HepG2 (cell line): ENCODE measurements around the gene ZSWIM8. TPM values are rescaled to one million over a fixed set of nuclear protein-coding genes. Genes with fewer than 3 reads are reported as not detected.

Source experiments
- ARNT ChIP-seq: fragments of 450-650 bp; IDR thresholded peaks from 2 replicates; pipeline ENCODE4 v1.6.1; 2017
- ETV5 ChIP-seq: IDR thresholded peaks from 2 replicates; pipeline ENCODE4 v1.6.1; 2018; ENCODE audit warnings: missing biosample characterization, missing genetic modification reagents, inconsistent platforms, borderline replicate concordance
- HOXA7 ChIP-seq: sonication (generic); formaldehyde crosslinking; IDR thresholded peaks from 2 replicates; pipeline ENCODE4 v1.8.1; 2022; ENCODE audit warnings: mild to moderate bottlenecking, missing genetic modification reagents, moderate library complexity
- MED1 ChIP-seq: sonication (generic); formaldehyde crosslinking; IDR thresholded peaks from 2 replicates; pipeline ENCODE4 v1.4.0; 2020; ENCODE audit warnings: missing genetic modification reagents
- NKX3-1 ChIP-seq: sonication (generic); formaldehyde crosslinking; IDR thresholded peaks from 2 replicates; pipeline ENCODE4 v1.5.0; 2020; ENCODE audit warnings: missing genetic modification reagents
- SMAD3 ChIP-seq: sonication (generic); formaldehyde crosslinking; IDR thresholded peaks from 2 replicates; pipeline ENCODE4 v1.4.0; 2020; ENCODE audit warnings: missing genetic modification reagents
- SSRP1 ChIP-seq: IDR thresholded peaks from 2 replicates; pipeline ENCODE4 v1.6.1; 2016; ENCODE audit warnings: control low read depth
- TBL1XR1 ChIP-seq: fragments of 150-350 bp; IDR thresholded peaks from 2 replicates; pipeline ENCODE4 v1.6.1; 2014; ENCODE audit warnings: borderline replicate concordance, low read length; ENCODE audit not compliant: partially characterized antibody
- TBP ChIP-seq: sonication (generic); formaldehyde crosslinking; IDR thresholded peaks from 2 replicates; pipeline ENCODE4 v1.5.0; 2020; ENCODE audit warnings: missing genetic modification reagents
- ZBTB3 ChIP-seq: sonication (generic); formaldehyde crosslinking; IDR thresholded peaks from 2 replicates; pipeline ENCODE4 v1.4.0; 2020; ENCODE audit warnings: low read depth, mild to moderate bottlenecking, moderate library complexity, missing genetic modification reagents, borderline replicate concordance
- ZNF263 ChIP-seq: sonication (generic); formaldehyde crosslinking; IDR thresholded peaks from 2 replicates; pipeline ENCODE4 v1.4.0; 2020; ENCODE audit warnings: missing genetic modification reagents
- ZNF274 ChIP-seq: sonication (generic); formaldehyde crosslinking; IDR thresholded peaks from 2 replicates; pipeline ENCODE4 v1.5.1; 2020; ENCODE audit warnings: mild to moderate bottlenecking, missing genetic modification reagents
- ZNF382 ChIP-seq: sonication (generic); formaldehyde crosslinking; IDR thresholded peaks from 2 replicates; pipeline ENCODE4 v1.5.0; 2020; ENCODE audit warnings: missing genetic modification reagents, mild to moderate bottlenecking, borderline replicate concordance
- ZNF431 ChIP-seq: sonication (generic); formaldehyde crosslinking; IDR thresholded peaks from 2 replicates; pipeline ENCODE4 v1.9.0; 2022; ENCODE audit warnings: missing genetic modification reagents, low read depth, mild to moderate bottlenecking, borderline replicate concordance
- ZNF629 ChIP-seq: sonication (generic); formaldehyde crosslinking; conservative IDR thresholded peaks from 2 replicates; pipeline ENCODE4 v1.5.0; 2020; ENCODE audit warnings: missing genetic modification reagents
- ZNF713 ChIP-seq: sonication (generic); formaldehyde crosslinking; IDR thresholded peaks from 2 replicates; pipeline ENCODE4 v1.4.0; 2020; ENCODE audit warnings: mild to moderate bottlenecking, missing genetic modification reagents
- ZNF788 ChIP-seq: sonication (generic); formaldehyde crosslinking; IDR thresholded peaks from 2 replicates; pipeline ENCODE4 v1.5.0; 2020; ENCODE audit warnings: mild to moderate bottlenecking, missing genetic modification reagents, borderline replicate concordance
- ZNF790 ChIP-seq: sonication (generic); formaldehyde crosslinking; IDR thresholded peaks from 2 replicates; pipeline ENCODE4 v1.8.0; 2022; ENCODE audit warnings: missing genetic modification reagents, mild to moderate bottlenecking, borderline replicate concordance
- polyA plus RNA-seq, 8 experiments: library from polyadenylated mRNA; depleted of rRNA in 3 of 8; stranded (reverse) in 7 of 8; unstranded in 1 of 8; fragments of >200 nt; fragmentation: Illumina TruSeq in 4 of 8; extraction: Trizol in 4 of 8; gene quantifications; 2 replicates each; pipeline versions ENCODE4 v1.2.1 to v1.2.3, GENCODE V29; 2011 to 2016; ENCODE audit warnings: low read depth in 4 of 8, missing spikeins in 1 of 8, mixed read lengths in 1 of 8; ENCODE audit not compliant: insufficient read depth in 1 of 8
- total RNA-seq, 5 experiments: library from RNA; depleted of rRNA; stranded (reverse); fragments of >200 nt; fragmentation: Illumina TruSeq; extraction: Trizol; gene quantifications; 2 replicates each; pipeline ENCODE4 v1.2.3, GENCODE V29; 2016; ENCODE audit warnings: low read depth in 1 of 5
- TF ChIP-seq, protein P1 (sequence below): sonication (generic); formaldehyde crosslinking; IDR thresholded peaks from 2 replicates; pipeline ENCODE4 v1.5.1; 2020; ENCODE audit warnings: mild to moderate bottlenecking, missing genetic modification reagents, borderline replicate concordance
- TF ChIP-seq, protein P2 (sequence below): sonication (generic); formaldehyde crosslinking; IDR thresholded peaks from 2 replicates; pipeline ENCODE4 v1.4.0; 2020; ENCODE audit warnings: mild to moderate bottlenecking, missing genetic modification reagents, borderline replicate concordance

ZSWIM8 gene
- total and polyA plus RNA-seq, 2 of the 13 experiments (the other 11 are each of a cell fraction or from before 2014, with no cell fraction given) = 39.9 to 98.2 TPM

GRCh38 chr10:73781879-73782748 is 3.3 kb upstream of the ZSWIM8 start, which contains the start of gene CHCHD1 (continued):
- peak; percentile 80 for TF ChIP-seq SMAD3 (CRISPR knock-in tag)
- peak; percentile 67 for TF ChIP-seq ETV5 (CRISPR knock-in tag)
- no peak for TF ChIP-seq ZNF263 (CRISPR knock-in tag)
- no peak for TF ChIP-seq ZNF382 (CRISPR knock-in tag)
- no peak for TF ChIP-seq TBL1XR1
- peak; percentile 54; the same call in 1 of the 2 replicates for TF ChIP-seq ZNF274
- no peak for TF ChIP-seq ARNT
- TF ChIP-seq ZBTB3 = no peak
- no peak; the same call in 1 of the 2 replicates for TF ChIP-seq ZNF431 (CRISPR knock-in tag)
- TF ChIP-seq NKX3-1 (CRISPR knock-in tag) = no peak
- no peak; the same call in 1 of the 2 replicates for TF ChIP-seq ZNF629 (CRISPR knock-in tag)
- no peak for TF ChIP-seq ZNF713
- TF ChIP-seq ZNF790 (CRISPR knock-in tag) = no peak
- TF ChIP-seq SSRP1 (CRISPR knock-in tag) = no peak
- no peak for TF ChIP-seq HOXA7 (CRISPR knock-in tag)
- peak; percentile 86; the same call in 1 of the 2 replicates for TF ChIP-seq ZNF788
- TF ChIP-seq MED1 (CRISPR knock-in tag) = peak; percentile 77
- TF ChIP-seq TBP = 0 out of 2 replicates have a peak, but pooled peaks have one; percentile 32
- TF ChIP-seq, protein P1, sequence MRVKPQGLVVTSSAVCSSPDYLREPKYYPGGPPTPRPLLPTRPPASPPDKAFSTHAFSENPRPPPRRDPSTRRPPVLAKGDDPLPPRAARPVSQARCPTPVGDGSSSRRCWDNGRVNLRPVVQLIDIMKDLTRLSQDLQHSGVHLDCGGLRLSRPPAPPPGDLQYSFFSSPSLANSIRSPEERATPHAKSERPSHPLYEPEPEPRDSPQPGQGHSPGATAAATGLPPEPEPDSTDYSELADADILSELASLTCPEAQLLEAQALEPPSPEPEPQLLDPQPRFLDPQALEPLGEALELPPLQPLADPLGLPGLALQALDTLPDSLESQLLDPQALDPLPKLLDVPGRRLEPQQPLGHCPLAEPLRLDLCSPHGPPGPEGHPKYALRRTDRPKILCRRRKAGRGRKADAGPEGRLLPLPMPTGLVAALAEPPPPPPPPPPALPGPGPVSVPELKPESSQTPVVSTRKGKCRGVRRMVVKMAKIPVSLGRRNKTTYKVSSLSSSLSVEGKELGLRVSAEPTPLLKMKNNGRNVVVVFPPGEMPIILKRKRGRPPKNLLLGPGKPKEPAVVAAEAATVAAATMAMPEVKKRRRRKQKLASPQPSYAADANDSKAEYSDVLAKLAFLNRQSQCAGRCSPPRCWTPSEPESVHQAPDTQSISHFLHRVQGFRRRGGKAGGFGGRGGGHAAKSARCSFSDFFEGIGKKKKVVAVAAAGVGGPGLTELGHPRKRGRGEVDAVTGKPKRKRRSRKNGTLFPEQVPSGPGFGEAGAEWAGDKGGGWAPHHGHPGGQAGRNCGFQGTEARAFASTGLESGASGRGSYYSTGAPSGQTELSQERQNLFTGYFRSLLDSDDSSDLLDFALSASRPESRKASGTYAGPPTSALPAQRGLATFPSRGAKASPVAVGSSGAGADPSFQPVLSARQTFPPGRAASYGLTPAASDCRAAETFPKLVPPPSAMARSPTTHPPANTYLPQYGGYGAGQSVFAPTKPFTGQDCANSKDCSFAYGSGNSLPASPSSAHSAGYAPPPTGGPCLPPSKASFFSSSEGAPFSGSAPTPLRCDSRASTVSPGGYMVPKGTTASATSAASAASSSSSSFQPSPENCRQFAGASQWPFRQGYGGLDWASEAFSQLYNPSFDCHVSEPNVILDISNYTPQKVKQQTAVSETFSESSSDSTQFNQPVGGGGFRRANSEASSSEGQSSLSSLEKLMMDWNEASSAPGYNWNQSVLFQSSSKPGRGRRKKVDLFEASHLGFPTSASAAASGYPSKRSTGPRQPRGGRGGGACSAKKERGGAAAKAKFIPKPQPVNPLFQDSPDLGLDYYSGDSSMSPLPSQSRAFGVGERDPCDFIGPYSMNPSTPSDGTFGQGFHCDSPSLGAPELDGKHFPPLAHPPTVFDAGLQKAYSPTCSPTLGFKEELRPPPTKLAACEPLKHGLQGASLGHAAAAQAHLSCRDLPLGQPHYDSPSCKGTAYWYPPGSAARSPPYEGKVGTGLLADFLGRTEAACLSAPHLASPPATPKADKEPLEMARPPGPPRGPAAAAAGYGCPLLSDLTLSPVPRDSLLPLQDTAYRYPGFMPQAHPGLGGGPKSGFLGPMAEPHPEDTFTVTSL = no peak
- TF ChIP-seq, protein P2, sequence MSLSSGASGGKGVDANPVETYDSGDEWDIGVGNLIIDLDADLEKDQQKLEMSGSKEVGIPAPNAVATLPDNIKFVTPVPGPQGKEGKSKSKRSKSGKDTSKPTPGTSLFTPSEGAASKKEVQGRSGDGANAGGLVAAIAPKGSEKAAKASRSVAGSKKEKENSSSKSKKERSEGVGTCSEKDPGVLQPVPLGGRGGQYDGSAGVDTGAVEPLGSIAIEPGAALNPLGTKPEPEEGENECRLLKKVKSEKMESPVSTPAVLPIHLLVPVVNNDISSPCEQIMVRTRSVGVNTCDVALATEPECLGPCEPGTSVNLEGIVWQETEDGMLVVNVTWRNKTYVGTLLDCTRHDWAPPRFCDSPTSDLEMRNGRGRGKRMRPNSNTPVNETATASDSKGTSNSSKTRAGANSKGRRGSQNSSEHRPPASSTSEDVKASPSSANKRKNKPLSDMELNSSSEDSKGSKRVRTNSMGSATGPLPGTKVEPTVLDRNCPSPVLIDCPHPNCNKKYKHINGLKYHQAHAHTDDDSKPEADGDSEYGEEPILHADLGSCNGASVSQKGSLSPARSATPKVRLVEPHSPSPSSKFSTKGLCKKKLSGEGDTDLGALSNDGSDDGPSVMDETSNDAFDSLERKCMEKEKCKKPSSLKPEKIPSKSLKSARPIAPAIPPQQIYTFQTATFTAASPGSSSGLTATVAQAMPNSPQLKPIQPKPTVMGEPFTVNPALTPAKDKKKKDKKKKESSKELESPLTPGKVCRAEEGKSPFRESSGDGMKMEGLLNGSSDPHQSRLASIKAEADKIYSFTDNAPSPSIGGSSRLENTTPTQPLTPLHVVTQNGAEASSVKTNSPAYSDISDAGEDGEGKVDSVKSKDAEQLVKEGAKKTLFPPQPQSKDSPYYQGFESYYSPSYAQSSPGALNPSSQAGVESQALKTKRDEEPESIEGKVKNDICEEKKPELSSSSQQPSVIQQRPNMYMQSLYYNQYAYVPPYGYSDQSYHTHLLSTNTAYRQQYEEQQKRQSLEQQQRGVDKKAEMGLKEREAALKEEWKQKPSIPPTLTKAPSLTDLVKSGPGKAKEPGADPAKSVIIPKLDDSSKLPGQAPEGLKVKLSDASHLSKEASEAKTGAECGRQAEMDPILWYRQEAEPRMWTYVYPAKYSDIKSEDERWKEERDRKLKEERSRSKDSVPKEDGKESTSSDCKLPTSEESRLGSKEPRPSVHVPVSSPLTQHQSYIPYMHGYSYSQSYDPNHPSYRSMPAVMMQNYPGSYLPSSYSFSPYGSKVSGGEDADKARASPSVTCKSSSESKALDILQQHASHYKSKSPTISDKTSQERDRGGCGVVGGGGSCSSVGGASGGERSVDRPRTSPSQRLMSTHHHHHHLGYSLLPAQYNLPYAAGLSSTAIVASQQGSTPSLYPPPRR (CRISPR knock-in tag) = no peak
